HG03095 (cell line): ENCODE results near the gene ATRNL1.
"Not testable (repeated sequence)": the region's sequence is repeated elsewhere in the genome, so short reads cannot be mapped to it uniquely, and the experiment has no call there.

Experiments used
- ATAC-seq: cut with Tn5 transposase; IDR thresholded peaks from one replicate; pipeline ENCODE4 v1.9.1; 2021; ENCODE audit warnings: moderate library complexity; ENCODE audit not compliant: unreplicated experiment

ATRNL1 gene

DNA sequence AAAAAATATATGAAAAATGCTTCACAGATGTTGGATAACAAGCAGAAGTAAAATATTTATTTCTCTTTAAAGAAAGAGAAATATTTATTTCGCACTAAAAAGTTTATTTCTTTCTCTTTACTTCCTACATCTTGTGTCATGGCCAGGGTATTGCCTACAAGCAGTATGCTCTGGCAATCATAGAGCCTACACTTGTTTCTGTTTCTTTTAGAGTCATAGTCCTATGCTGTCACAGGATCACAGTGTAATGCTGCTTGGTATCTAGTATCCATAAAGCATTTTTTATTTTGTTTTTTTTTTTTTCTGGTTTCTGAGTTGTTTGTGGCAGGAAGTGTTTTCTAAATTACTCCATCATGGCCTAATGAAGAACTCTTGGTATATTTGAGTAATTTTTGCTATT is 116.0 kb downstream of the ATRNL1 start:
- ATAC-seq, result no peak

DNA sequence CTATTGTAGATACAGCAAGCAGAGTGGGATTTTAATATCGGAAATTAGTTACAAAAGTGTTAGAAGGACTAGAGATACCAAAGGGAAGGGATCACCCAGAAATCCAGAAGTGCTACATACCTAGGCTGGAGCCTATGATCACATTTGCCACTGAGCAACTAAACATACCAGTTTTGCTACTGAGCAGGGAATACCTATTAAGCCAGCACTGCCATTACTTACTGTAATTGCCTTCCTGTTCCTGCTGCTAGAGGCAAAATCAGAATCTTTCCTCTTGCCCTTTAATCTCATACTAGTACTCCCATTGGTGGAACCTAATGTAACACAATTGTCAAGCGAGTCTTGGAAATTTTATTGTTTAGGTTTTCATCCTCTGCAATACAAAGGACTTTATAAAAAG is 121.7 kb downstream of the ATRNL1 start:
- no peak for ATAC-seq

DNA sequence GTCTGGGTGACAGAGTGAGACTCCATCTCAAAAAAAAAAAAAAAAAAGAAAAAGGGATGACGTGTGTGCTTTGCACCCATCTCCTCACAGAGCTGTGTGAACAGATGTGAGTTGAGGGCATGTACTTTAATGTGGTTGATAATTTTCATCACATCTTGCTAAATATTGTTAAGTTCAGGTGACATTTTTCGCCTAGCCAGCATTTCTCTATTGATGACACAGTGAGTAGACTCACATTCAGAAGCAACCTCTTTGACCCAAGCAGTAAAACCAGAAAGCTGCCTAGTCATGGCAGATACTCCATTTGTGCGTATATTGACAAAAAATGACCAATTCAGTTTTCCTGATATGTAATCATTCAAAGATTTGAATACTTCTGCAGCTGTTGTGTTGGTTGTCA is 126.0 kb downstream of the ATRNL1 start:
- ATAC-seq, result no peak

DNA sequence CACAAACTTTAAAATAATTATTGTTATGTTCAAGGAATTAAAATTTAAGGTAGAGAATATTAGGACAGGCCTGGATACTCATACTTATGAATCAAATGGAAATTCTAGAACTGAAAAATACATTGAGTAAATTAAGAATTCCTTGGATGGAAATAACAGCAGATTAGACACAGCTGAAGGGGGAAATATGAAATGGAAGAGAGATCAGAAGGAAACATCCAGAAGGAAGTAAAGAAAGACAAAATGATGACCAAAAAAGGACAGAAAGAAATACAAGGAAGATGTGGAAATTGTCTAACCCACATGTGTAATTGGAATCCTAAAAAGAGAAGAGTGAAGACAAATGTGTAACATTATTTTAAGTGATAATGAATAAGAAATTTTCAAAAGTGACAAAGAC is 128.9 kb downstream of the ATRNL1 start:
- ATAC-seq, result no peak

DNA sequence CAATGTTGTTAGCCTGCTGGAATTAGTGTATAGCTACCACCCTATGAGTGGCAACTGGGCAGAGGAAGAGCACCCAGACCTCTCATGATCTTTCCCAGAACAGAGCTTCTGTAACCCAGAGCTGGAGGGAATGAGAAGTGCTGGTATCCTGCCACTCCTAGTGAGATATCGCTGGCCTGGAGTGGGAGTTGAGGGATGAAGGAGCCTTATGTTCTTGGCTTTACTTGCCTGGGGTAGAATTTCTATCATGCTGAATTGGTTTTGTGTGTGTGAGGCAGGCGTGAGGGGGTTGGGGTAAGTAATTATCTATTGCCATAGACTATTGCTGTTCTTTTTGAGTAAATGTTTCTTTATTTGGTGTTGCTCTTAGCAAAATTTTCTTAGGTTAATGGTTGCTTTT is 146.6 kb downstream of the ATRNL1 start:
- no peak for ATAC-seq

DNA sequence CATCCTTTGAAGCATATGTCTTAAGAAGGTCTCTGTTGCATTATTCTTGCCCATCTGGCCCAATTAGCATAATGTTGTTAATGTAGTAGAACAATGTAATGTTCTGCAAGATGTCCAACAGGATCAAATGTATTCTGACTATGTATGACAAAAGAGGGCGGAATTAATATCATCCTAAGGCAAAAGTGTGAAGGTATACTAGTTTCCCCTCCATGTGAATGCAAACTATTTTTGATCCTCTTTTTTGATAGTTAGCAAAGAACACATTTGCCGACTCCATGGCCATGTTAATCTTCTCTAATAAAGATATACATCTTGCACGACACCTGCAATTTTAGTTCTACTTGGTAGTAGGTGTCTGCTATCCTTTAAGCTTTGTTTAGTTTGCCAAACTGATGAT is 157.6 kb downstream of the ATRNL1 start:
- ATAC-seq, result no peak

DNA sequence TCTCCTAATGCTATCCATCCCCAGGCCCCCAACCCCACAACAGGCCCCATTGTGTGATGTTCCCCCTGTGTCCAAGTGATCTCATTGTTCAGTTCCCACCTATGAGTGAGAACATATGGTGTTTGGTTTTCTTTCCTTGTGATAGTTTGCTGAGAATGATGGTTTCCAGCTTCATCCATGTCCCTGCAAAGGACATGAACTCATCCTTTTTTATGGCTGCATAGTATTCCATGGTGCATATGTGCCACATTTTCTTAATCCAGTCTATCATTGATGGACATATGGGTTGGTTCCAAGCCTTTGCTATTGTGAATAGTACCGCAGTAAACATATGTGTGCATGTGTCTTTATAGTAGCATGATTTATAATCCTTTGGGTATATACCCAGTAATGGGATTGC is 160.6 kb downstream of the ATRNL1 start:
- not testable (repeated sequence) for ATAC-seq

DNA sequence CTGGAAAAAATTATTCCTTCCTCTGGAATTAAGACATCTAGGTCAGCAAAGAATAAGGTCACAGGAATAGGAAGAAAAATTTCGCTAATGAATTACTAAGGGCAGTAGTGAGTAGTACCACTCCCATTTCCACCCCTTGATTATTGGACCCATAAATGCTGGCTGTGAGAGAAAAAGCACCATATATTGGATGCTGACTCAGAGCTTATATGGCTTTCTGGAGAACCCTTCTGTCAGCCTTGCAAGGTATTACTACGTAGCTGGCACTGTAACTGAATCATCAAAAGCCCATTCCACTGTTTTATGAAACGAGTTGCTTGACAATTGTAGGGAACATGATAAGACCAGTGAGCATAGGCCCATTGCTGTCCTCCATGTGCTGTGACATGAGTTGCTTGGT is 179.3 kb downstream of the ATRNL1 start:
- ATAC-seq, result no peak

DNA sequence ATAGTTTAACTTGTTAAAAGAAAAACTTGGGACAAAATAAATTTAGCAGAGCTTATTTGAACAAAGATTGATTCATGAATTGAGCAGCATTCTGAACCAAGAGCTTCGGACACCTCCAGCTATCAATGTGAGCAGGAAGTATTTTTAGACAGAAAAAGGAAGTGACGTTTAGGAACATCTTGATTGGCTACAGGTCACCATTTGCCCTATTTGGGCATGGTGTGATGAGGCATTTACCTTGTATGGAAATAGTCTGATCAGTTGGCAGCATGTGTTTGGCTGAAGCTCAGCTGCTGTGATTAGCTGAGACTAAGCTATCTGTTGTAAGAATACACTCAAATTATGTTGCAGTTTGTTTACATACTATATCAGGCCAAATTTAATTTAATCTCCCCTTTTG is 185.1 kb downstream of the ATRNL1 start:
- no peak for ATAC-seq

DNA sequence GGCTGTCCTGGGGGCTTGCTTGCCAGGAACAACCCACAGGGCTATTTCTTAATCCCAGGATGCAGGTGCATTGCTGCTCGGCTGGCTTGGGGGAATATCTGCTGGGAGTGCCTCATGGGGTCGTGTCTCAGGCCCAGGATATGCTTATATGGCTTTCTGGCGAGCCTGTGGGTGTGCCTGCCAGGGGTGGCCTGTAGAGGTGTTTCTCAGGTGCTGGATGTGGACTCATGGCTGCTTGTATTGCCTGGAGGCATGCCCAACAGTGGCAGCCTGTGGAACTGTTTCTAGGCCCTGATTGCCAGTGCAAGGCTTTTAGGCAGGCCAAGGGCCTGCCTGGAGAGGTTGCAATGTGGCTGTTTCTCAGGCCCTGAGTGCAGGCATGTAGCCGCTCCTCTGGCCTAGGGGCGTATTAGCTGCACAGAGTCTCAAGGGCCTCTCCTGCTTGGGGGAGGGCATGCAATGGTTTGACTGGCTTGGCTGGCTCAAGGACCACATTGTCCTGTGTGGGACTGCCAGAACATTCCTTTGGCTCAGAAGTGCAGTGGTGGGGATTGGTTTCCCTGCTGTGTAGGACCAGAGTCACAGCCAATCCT is 202.1 kb downstream of the ATRNL1 start:
- ATAC-seq, result no peak

DNA sequence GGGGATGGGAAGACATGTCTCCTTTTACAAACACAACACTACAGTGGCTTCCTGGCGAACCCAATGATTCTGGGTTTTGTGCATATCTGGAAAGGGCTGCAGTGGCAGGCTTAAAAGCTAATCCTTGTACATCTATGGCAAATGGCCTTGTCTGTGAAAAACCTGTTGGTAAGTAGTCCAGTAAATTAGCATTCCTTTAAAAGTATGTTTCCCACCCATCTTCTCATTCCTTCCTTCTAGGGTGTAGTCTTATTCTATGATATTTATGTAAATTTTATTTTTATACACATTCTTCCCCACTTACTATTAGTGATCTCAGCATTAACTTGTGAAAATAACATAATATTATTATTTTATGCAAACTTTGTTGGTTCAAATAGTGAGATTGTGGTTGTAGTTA is 206.9 kb downstream of the ATRNL1 start:
- ATAC-seq, result no peak

DNA sequence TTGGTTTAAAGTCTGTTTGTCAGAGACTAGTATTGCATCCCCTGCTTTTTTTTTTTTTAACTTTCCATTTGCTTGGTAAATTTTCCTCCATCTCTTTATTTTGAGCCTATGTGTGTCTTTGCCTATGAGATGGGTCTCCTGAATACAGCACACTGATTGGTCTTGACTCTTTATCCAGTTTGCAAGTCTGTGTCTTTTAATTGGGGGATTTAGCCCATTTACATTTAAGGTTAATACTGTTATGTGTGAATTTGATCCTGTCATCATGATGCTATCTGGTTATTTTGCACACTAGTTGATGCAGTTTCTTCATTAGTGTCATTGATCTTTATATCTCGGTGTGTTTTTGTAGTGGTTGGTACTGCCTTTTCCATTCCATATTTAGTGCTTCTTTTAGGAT is 226.5 kb downstream of the ATRNL1 start:
- not testable (repeated sequence) for ATAC-seq

DNA sequence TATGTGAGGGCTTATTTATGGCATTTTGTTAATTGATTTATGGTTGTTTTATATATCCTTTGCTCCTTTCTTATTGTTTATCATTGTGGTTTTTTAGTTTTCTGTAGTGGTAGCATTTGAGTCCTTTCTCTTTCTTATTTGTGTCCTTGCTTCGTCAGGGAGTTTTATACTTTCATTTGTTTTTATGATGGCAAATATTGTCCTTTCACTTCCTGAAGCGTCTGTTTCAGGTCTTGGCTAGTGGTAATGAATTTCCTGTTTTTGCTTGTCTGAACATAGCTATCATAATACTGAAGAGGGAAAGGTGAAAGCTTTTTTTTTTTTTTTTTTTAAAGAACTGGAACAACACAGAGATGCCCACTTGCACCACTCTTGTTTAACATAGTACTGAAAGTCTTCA is 228.2 kb downstream of the ATRNL1 start:
- ATAC-seq, result no peak

DNA sequence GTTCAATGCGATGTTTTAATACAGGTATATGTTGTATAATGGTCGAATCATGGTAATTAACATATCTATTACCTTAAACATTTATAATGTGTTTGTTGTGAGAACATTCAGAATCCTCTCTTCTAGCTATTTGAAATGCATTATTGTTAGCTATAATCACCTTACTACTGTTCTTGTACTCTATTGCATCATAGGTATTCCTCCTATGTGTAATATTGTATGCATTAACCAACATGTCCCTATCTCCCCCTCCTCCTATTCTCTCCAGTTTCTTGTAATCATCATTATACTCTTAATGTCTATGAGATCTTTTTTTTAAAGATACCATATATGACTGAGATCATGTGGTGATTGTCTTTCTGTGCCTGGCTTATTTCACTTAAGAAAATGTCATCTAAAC is 235.2 kb downstream of the ATRNL1 start:
- no peak for ATAC-seq

DNA sequence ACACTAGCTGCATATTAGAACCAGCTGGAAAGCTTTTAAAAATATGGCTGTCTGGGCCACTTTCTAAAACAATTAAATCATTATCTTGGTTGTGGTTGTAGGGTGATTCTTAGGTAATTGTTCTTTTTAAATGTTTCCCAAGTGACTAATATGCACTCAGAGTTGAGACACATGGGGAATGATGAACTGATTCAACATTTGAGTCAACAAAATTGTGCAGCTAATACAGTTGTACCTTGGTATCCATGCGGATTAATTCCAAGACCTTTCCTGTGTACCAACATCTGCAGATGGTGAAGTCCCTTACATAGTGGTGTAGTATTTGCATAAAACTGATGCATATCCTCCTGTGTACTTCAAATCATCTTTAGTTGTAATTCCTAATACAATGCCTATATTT is 242.2 kb downstream of the ATRNL1 start:
- no peak for ATAC-seq

DNA sequence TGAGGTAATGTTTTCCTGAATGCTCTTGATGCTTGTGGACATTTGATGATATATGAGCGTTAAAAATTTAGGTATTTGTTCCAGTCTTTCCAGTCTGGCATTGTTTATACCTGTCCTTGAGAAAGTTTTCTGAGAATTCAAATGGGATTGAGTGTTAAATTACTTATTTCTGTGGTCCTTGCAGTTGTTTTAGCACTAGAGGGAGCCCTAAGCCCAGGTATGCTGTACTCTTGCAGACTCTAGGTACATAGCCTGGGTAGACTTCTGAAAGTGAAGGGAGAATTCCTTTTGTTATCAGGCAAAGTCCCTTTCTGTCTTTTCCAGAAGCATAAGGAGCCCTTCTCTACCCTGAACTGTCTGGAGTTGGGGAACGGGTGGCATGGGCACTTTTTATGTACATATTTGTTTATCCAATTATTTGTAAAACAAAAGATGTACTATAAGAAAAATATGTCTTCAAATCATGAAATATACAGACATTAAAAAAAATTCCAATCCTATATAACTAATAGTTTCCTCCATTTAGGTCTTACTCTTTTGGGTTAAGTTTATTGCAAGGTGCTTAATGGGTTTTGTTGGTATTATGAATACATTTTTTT is 262.1 kb downstream of the ATRNL1 start:
- ATAC-seq, result no peak

DNA sequence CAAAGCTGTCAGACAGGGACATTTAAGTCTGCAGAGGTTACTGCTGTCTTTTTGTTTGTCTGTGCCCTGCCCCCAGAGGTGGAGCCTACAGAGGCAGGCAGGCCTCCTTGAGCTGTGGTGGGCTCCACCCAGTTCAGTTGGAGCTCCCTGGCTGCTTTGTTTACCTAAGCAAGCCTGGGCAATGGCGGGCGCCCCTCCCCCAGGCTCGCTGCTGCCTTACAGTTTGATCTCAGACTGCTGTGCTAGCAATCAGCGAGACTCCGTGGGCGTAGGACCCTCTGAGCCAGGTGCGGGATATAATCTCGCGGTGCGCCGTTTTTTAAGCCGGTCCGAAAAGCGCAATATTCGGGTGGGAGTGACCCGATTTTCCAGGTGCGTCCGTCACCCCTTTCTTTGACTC is 274.8 kb downstream of the ATRNL1 start:
- not testable (repeated sequence) for ATAC-seq

DNA sequence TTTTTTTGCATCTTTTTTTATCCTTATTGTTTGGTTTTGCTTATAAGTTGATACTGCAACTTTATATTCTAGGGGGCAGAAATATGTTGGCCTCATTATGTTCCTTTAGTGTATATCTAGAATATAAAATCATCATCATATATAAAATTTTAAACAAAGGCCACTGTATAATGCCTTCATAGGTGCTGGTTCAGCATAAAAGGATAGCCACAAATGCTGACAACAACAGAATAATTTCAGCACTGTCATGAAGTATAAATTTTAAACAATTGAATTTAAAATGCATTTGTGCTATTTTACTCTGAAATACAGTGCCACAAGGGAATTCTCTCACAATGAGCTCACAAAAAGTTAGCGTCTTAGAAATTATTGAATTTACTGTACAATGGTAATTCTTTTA is 285.9 kb downstream of the ATRNL1 start:
- ATAC-seq, result no peak

DNA sequence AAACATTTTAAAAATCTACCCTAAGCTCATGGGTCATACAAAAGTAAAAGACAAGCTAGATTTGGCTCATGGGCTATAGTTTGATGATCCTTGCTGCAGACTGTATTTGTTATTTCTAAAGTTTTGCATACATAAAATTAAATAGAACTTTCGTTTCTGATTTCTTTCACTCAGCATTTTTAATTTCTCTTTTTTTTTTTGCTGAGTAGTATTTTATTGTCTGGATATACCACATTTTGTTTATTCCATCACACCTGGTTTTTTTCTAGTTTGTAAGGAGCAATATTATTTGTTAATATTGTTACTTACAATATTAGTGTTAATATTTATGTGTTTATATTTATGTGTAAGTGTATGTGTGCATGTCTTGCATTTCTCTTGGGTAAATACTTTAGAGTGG is 291.5 kb downstream of the ATRNL1 start:
- ATAC-seq, result no peak

DNA sequence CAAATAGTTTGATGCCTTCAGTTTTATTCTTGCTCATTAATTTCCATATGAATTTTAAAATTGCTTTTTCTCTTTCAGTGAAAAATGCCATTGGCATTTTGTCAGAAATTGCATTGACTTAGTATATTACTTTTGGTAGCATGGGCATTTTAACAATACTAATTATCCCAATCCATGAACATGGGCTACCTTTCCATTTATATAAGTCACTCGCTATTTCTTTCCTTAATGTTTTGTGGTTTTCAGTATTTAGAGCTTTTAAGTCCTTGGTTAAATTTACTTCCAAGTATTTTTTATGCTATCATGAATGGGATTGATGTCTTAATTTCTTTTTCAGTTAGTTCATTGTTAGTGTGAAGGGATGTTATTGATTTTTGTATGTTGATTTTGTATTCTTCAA is 297.4 kb downstream of the ATRNL1 start:
- ATAC-seq, result no peak

DNA sequence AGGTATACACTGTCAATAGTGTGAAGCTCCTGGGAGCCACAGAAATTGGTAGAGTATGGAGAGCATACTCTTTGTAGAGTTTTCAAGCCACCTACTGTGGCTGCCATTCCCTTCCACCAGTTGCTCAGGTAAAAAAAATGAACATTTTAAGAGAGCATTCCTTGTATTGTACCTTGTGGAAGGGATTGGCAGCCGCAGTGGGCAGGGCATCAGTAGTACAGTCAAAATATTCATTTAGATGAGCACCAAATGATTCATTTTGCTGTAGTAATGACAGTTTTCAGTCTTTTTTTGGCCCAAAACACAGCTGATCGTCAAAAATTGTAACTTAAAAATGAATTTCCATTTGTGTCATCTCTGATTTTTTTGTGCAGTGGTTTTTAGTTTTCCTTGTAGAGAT is 304.9 kb downstream of the ATRNL1 start:
- no peak for ATAC-seq

DNA sequence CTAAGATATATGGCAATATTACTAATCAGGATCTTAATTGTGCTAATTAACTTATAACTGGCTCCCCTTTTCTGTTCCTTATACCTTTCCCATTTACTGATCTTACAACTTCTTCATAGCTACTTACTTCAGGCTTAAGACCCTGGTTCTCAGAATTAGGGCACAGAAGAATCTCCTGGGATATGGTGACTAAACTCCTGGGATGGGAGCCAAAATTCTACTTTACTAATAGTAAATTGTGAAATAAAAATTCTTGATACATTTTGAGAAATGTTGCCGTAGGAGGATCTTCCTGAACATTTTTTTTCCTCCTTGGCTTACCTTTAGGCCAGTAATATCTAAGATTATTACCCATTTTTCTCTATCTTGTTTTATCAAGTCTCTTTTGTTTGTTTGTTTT is 309.5 kb downstream of the ATRNL1 start:
- ATAC-seq, result no peak

DNA sequence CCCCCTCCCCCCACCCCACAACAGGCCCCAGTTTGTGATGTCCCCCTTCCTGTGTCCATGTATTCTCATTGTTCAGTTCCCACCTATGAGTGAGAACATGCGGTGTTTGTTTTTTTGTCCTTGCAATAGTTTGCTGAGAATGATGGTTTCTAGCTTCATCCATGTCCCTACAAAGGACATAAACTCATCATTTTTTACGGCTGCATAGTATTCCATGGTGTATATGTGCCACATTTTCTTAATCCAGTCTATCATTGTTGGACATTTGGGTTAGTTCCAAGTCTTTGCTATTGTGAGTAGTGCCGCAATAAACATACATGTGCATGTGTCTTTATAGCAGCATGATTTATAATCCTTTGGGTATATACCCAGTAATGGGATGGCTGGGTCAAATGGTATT is 312.7 kb downstream of the ATRNL1 start:
- not testable (repeated sequence) for ATAC-seq
